SK-N-SH treated with all-trans-retinoic acid at 6 μM for 48 hours (cell line): Measurements from ENCODE around the gene PDIA5.

Experiments
- ATAC-seq: fragments of 200-7000 bp; cut with Tn5 transposase; 3 replicates; pipeline ENCODE4 v1.9.1; 2020; ENCODE audit warnings: mild to moderate bottlenecking, moderate library complexity
- ARNTL ChIP-seq: fragments of 450-650 bp; formaldehyde crosslinking; IDR thresholded peaks from 2 replicates; pipeline ENCODE4 v1.5.0; 2020; ENCODE audit warnings: low read depth, mild to moderate bottlenecking, moderate library complexity, borderline replicate concordance
- BACH2 ChIP-seq: fragments of 250-450 bp; sonication (Bioruptor Pico); IDR thresholded peaks from 2 replicates; pipeline ENCODE4 v1.9.0; 2021; ENCODE audit warnings: mild to moderate bottlenecking, borderline replicate concordance
- CSDC2 ChIP-seq: fragments of 250-450 bp; sonication (Bioruptor Pico); IDR thresholded peaks from 2 replicates; pipeline ENCODE4 v1.5.0; 2020; ENCODE audit warnings: mild to moderate bottlenecking, moderate library complexity
- CSRNP3 ChIP-seq: fragments of 250-450 bp; sonication (Bioruptor Pico); IDR thresholded peaks from 2 replicates; pipeline ENCODE4 v1.5.1; 2021; ENCODE audit warnings: mild to moderate bottlenecking, moderate library complexity
- ESRRG ChIP-seq: fragments of 250-450 bp; sonication (Bioruptor Pico); IDR thresholded peaks from 2 replicates; pipeline ENCODE4 v1.6.1; 2021; ENCODE audit warnings: mild to moderate bottlenecking
- ISL1 ChIP-seq: fragments of 250-450 bp; sonication (Bioruptor Pico); IDR thresholded peaks from 2 replicates; pipeline ENCODE4 v2.1.2; 2022; ENCODE audit warnings: mild to moderate bottlenecking, moderate library complexity
- PATZ1 ChIP-seq: fragments of 250-450 bp; sonication (Bioruptor Pico); IDR thresholded peaks from 2 replicates; pipeline ENCODE4 v1.8.0; 2020; ENCODE audit warnings: mild to moderate bottlenecking, moderate library complexity, borderline replicate concordance
- POU6F1 ChIP-seq: fragments of 250-450 bp; sonication (Bioruptor Pico); IDR thresholded peaks from 2 replicates; pipeline ENCODE4 v1.8.0; 2021; ENCODE audit warnings: low read depth, mild to moderate bottlenecking, moderate library complexity, borderline replicate concordance
- PPARA ChIP-seq: fragments of 250-450 bp; sonication (Bioruptor Pico); IDR thresholded peaks from 2 replicates; pipeline ENCODE4 v1.5.0; 2020; ENCODE audit warnings: mild to moderate bottlenecking, borderline replicate concordance
- SNAI2 ChIP-seq: fragments of 250-450 bp; sonication (Bioruptor Pico); IDR thresholded peaks from 2 replicates; pipeline ENCODE4 v1.5.0; 2020; ENCODE audit warnings: mild to moderate bottlenecking, moderate library complexity
- TCF4 ChIP-seq: fragments of 250-450 bp; sonication (Bioruptor Pico); IDR thresholded peaks from 2 replicates; pipeline ENCODE4 v1.8.0; 2021; ENCODE audit warnings: mild to moderate bottlenecking, moderate library complexity, borderline replicate concordance
- TOX ChIP-seq: fragments of 250-450 bp; sonication (Bioruptor Pico); IDR thresholded peaks from 2 replicates; pipeline ENCODE4 v1.8.0; 2021; ENCODE audit warnings: mild to moderate bottlenecking, moderate library complexity, borderline replicate concordance
- TSHZ2 ChIP-seq: fragments of 250-450 bp; sonication (Bioruptor Pico); IDR thresholded peaks from 2 replicates; pipeline ENCODE4 v1.5.0; 2020; ENCODE audit warnings: mild to moderate bottlenecking, moderate library complexity
- ZFP3 ChIP-seq: fragments of 250-450 bp; sonication (Bioruptor Pico); IDR thresholded peaks from 2 replicates; pipeline ENCODE4 v1.5.0; 2020; ENCODE audit warnings: mild to moderate bottlenecking, moderate library complexity
- ZFP30 ChIP-seq: fragments of 450-650 bp; formaldehyde crosslinking; IDR thresholded peaks from 2 replicates; pipeline ENCODE4 v1.5.0; 2022; ENCODE audit warnings: mild to moderate bottlenecking, moderate library complexity
- ZNF565 ChIP-seq: fragments of 450-650 bp; formaldehyde crosslinking; conservative IDR thresholded peaks from 2 replicates; pipeline ENCODE4 v1.5.0; 2020; ENCODE audit warnings: low read depth, mild to moderate bottlenecking, moderate library complexity
- ZNF70 ChIP-seq: fragments of 450-650 bp; formaldehyde crosslinking; IDR thresholded peaks from 2 replicates; pipeline ENCODE4 v1.5.0; 2020; ENCODE audit warnings: mild to moderate bottlenecking, moderate library complexity

The PDIA5 gene

DNA sequence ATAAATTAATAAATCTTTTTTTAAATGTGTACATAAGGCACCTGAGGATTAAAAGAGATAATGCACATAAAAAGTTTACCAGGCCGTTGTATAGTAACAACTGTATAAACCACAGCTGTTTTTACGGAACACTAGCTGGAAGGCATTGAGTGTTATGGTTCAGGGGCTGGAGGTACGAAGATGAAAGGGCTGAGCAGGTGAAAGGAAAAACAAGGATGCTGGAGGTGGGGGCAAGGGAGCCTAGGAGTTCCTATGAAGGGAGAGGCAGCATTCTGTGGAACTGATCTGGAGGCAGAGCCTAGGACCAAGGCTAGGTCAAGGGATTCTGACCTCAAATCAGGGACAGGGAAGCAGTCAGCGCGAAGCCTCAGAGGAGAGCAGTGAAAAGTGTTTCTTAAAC is 47.2 kb upstream of the PDIA5 start (continued):
- TF ChIP-seq POU6F1 (CRISPR knock-in tag) (no peak), ZFP3 (no peak), SNAI2 (no peak), TCF4 (CRISPR knock-in tag) (no peak)

GRCh38 chr3:123020709-123021108 is 46.1 kb upstream of the PDIA5 start:
- TF ChIP-seq TSHZ2 = no peak
- TF ChIP-seq ESRRG = no peak
- TF ChIP-seq CSRNP3 (CRISPR knock-in tag) = no peak
- no peak for TF ChIP-seq ZNF565 (CRISPR knock-in tag)
- TF ChIP-seq ZNF70 (CRISPR knock-in tag) = no peak
- TF ChIP-seq ZFP30 (CRISPR knock-in tag) = no peak
- no peak for TF ChIP-seq BACH2 (CRISPR knock-in tag)

GRCh38 chr3:123021388-123021787 is 45.4 kb upstream of the PDIA5 start:
- no peak for ATAC-seq
- TF ChIP-seq PPARA (CRISPR knock-in tag) (no peak), ZFP30 (CRISPR knock-in tag) (no peak), TSHZ2 (no peak), CSDC2 (no peak), ISL1 (CRISPR knock-in tag) (no peak), TCF4 (CRISPR knock-in tag) (no peak), TOX (CRISPR knock-in tag) (no peak), POU6F1 (CRISPR knock-in tag) (no peak), ARNTL (no peak), PATZ1 (CRISPR knock-in tag) (no peak)

More at GRCh38 chr3:123020709-123021108, 46.1 kb upstream of the PDIA5 start:
- no peak for ATAC-seq
